ENCODE results near the gene CTAG1B. TPM values are rescaled to one million over a fixed set of nuclear protein-coding genes. Genes with fewer than 3 reads are reported as not detected.
"Not testable (repeated sequence)": the region's sequence is repeated elsewhere in the genome, so short reads cannot be mapped to it uniquely, and the experiment has no call there.

Gene CTAG1B
- total and polyA plus RNA-seq, 2 of the 8 experiments (the other 6 are each of a cell fraction or from before 2014, with no cell fraction given) = not detected

GRCh38 chrX:154641740-154642139 is 22.7 kb upstream of the CTAG1B start:
- H3K27me3 ChIP-seq (replicated peaks in 1 of 4; ENCODE audit: control insufficient read depth in 3 of 4, extremely low read depth in 1 of 4, insufficient read depth in 3 of 4, low read length in 3 of 4); H3K79me1 ChIP-seq (ENCODE audit: low read depth, low read length); H2BK12ac ChIP-seq (ENCODE audit: low read depth, low read length); H3K36me3 ChIP-seq (ENCODE audit: control insufficient read depth in 2 of 4, insufficient read depth in 4 of 4, low read length in 3 of 4); H2AFZ ChIP-seq (ENCODE audit: low read length); H4K8ac ChIP-seq (ENCODE audit: extremely low read depth, insufficient read depth, low read length); H3K14ac ChIP-seq (ENCODE audit: insufficient read length); H2BK20ac ChIP-seq (ENCODE audit: low read length); H2BK15ac ChIP-seq (ENCODE audit: low read length); H3K4me3 ChIP-seq (ENCODE audit: extremely low read depth in 1 of 4, insufficient read depth in 2 of 4, low read depth in 3 of 4, low read length in 4 of 4); H3K9me3 ChIP-seq (ENCODE audit: insufficient read depth in 2 of 2, low read depth in 1 of 2, low read length in 1 of 2); H3K4ac ChIP-seq (replicated peaks; ENCODE audit: insufficient read length, low read depth, low read length); H4K20me1 ChIP-seq (replicated peaks in 1 of 2; ENCODE audit: control insufficient read depth in 1 of 2, insufficient read depth in 2 of 2, low read length in 2 of 2); H2AK5ac ChIP-seq (ENCODE audit: low read depth, low read length); H3K79me2 ChIP-seq (ENCODE audit: control insufficient read depth in 1 of 2, insufficient read depth in 2 of 2, low read length in 2 of 2); FAIRE-seq; POLR2A ChIA-PET (ENCODE audit: partially characterized antibody); H3K18ac ChIP-seq (ENCODE audit: extremely low read depth, low read length); H3K4me1 ChIP-seq (replicated peaks in 1 of 4; ENCODE audit: control insufficient read depth in 3 of 4, insufficient read depth in 4 of 4, low read length in 3 of 4); H2BK120ac ChIP-seq (replicated peaks; ENCODE audit: low read depth, low read length); H4K5ac ChIP-seq (ENCODE audit: insufficient read length, low read depth, low read length); H3K9ac ChIP-seq (replicated peaks in 1 of 4; ENCODE audit: extremely low read depth in 1 of 4, low read depth in 3 of 4, low read length in 3 of 4); H2BK5ac ChIP-seq (ENCODE audit: low read depth, low read length); H3K4me2 ChIP-seq (ENCODE audit: insufficient read depth in 1 of 2, low read depth in 2 of 2, low read length in 2 of 2); H4K91ac ChIP-seq (replicated peaks; ENCODE audit: insufficient read length, low read length); H3K27ac ChIP-seq (ENCODE audit: low read depth, low read length); H3K56ac ChIP-seq (replicated peaks; ENCODE audit: insufficient read length, low read depth, low read length); H3K23me2 ChIP-seq (ENCODE audit: low read depth, low read length); DNase-seq (ENCODE audit: low read depth in 1 of 2, low spot score in 2 of 2); H3K23ac ChIP-seq (ENCODE audit: insufficient read length); CTCF ChIA-PET (ENCODE audit: partially characterized antibody): not testable (repeated sequence)
- no CpG with 5 or more reads among the region's 10 CpGs for WGBS, 2 experiments (ENCODE audit: extremely low coverage in 1 of 2, insufficient coverage in 1 of 2, insufficient read length in 1 of 2, insufficient replicate concordance in 2 of 2, low coverage in 1 of 2, low lambda C conversion rate in 2 of 2, missing lambda C conversion rate in 1 of 2)

- H3K14ac ChIP-seq (ENCODE audit: insufficient read length); H3K9ac ChIP-seq (replicated peaks in 1 of 4; ENCODE audit: extremely low read depth in 1 of 4, low read depth in 3 of 4, low read length in 3 of 4); H2BK120ac ChIP-seq (replicated peaks; ENCODE audit: low read depth, low read length); H3K23me2 ChIP-seq (ENCODE audit: low read depth, low read length); DNase-seq (ENCODE audit: low read depth in 1 of 2, low spot score in 2 of 2); H4K8ac ChIP-seq (ENCODE audit: extremely low read depth, insufficient read depth, low read length); H3K36me3 ChIP-seq (ENCODE audit: control insufficient read depth in 2 of 4, insufficient read depth in 4 of 4, low read length in 3 of 4); H3K4ac ChIP-seq (replicated peaks; ENCODE audit: insufficient read length, low read depth, low read length); POLR2A ChIA-PET (ENCODE audit: partially characterized antibody); H2BK15ac ChIP-seq (ENCODE audit: low read length); CTCF ChIA-PET (ENCODE audit: partially characterized antibody); H2BK5ac ChIP-seq (ENCODE audit: low read depth, low read length); H3K79me2 ChIP-seq (ENCODE audit: control insufficient read depth in 1 of 2, insufficient read depth in 2 of 2, low read length in 2 of 2); H3K18ac ChIP-seq (ENCODE audit: extremely low read depth, low read length); H2AFZ ChIP-seq (ENCODE audit: low read length); H3K4me3 ChIP-seq (ENCODE audit: extremely low read depth in 1 of 4, insufficient read depth in 2 of 4, low read depth in 3 of 4, low read length in 4 of 4); H2BK20ac ChIP-seq (ENCODE audit: low read length); H3K79me1 ChIP-seq (ENCODE audit: low read depth, low read length); H3K4me2 ChIP-seq (ENCODE audit: insufficient read depth in 1 of 2, low read depth in 2 of 2, low read length in 2 of 2); H3K23ac ChIP-seq (ENCODE audit: insufficient read length); H4K5ac ChIP-seq (ENCODE audit: insufficient read length, low read depth, low read length); H3K27ac ChIP-seq (ENCODE audit: low read depth, low read length); H2BK12ac ChIP-seq (ENCODE audit: low read depth, low read length); FAIRE-seq; H2AK5ac ChIP-seq (ENCODE audit: low read depth, low read length); H3K27me3 ChIP-seq (replicated peaks in 1 of 4; ENCODE audit: control insufficient read depth in 3 of 4, extremely low read depth in 1 of 4, insufficient read depth in 3 of 4, low read length in 3 of 4); H4K20me1 ChIP-seq (replicated peaks in 1 of 2; ENCODE audit: control insufficient read depth in 1 of 2, insufficient read depth in 2 of 2, low read length in 2 of 2); H3K56ac ChIP-seq (replicated peaks; ENCODE audit: insufficient read length, low read depth, low read length); H3K9me3 ChIP-seq (ENCODE audit: insufficient read depth in 2 of 2, low read depth in 1 of 2, low read length in 1 of 2); H3K4me1 ChIP-seq (replicated peaks in 1 of 4; ENCODE audit: control insufficient read depth in 3 of 4, insufficient read depth in 4 of 4, low read length in 3 of 4); H4K91ac ChIP-seq (replicated peaks; ENCODE audit: insufficient read length, low read length): not testable (repeated sequence)
- WGBS, 2 experiments (ENCODE audit: extremely low coverage in 1 of 2, insufficient coverage in 1 of 2, insufficient read length in 1 of 2, insufficient replicate concordance in 2 of 2, low coverage in 1 of 2, low lambda C conversion rate in 2 of 2, missing lambda C conversion rate in 1 of 2) = no CpG with 5 or more reads among the region's 11 CpGs
Measured at GRCh38 chrX:154633661-154634060, 14.6 kb upstream of the CTAG1B start.
